DMS153 treated with DMSO at 0.1 percent for 48 hours (cell line): ENCODE data around the gene USP49.
"Not testable (repeated sequence)": the region's sequence is repeated elsewhere in the genome, so short reads cannot be mapped to it uniquely, and the experiment has no call there.

Experiments
- DNase-seq: peaks from one replicate; lab custom pipeline; 2025; ENCODE audit not compliant: unreplicated experiment; lab: John Stamatoyannopoulos, UW

The USP49 gene

GRCh38 chr6:41814629-41815028 lies 80.5 kb downstream of the USP49 start:
- DNase-seq = no peak

- no peak for DNase-seq
These were observed 81.2 kb downstream of the USP49 start for GRCh38 chr6:41813956-41814355.

DNA sequence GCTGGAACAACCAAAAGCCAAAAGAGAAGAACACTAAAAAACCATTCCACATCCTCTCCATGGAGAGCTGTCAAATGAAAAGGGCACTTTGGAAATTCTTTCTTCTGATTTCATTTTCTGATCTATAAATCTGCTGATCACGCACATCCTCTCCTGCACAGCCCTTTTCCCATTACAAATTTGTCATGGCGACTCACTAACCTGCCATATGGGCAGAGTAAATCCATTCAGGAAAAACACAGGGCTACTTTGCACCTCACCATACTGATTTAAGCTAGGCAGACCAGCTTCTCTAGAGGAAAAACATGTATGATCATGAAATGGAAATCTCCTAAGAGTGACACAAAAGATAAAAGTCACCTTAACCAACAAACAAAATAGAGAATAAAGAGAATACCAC lies 81.7 kb downstream of the USP49 start:
- no peak for DNase-seq

DNA sequence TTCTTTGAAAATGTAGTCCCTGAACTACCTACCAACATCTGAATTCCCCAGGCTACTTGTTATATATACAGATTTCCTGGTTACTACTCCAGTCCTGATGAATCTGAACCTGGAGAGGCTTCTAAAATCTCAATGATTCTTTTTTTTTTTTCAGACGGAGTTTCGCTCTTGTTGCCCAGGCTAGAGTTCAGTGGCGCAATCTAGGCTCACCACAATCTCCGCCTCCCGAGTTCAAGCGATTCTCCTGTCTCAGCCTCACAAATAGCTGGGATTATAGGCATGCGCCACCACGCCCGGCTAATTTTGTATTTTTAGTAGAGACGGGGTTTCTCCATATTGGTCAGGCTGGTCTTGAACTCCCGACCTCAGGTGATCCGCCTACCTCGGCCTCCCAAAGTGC lies 83.2 kb downstream of the USP49 start:
- DNase-seq = not testable (repeated sequence)

GRCh38 chr6:41811095-41811494 lies 84.1 kb downstream of the USP49 start:
- DNase-seq = no peak

DNA sequence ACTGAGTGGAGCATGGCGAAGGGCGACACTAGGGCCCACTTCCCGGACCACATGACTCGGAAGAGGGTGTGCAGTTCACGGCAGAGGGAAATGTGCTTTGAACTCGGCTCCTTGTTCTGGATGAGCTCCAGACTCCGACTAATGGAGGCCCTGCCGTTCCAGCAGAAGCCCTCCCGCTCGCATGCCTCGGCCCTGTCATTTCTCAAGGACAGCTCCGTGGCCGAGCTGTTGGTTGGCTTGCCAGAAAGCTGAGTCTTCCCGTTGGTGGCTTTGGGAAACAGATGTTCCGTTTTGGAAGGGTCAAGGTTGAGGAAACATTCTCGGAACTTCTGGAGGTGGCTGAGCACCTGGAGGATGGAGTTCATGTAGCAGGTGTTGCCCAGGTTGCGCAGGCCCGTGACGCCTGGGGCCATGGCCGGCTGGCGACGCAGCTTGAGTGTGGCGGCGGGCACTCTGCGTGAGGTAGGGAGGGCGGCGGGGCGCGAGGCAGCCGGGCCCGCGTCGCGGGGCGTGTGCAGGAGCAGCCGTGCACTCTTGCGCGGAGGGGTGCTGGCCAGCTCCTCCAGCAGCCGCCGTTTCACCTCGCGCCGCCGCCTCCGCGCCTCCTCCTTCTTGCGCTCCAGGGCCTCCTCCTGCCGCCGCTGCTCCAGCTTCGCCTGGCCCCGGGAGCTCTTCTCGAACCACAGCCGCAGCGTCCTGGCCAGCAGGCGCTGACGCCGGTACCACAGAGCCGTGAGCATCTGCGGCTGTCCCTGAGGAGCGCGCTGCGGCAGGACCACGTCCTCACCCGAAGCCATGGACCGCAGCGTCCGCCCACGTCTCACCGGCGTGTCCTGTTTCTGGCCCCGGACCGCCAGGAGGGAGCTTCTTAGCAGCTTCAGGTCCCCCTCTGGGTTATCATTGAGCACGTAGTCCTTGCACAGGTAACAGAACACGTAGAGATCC lies 89.1 kb downstream of the USP49 start:
- DNase-seq = no peak

DNA sequence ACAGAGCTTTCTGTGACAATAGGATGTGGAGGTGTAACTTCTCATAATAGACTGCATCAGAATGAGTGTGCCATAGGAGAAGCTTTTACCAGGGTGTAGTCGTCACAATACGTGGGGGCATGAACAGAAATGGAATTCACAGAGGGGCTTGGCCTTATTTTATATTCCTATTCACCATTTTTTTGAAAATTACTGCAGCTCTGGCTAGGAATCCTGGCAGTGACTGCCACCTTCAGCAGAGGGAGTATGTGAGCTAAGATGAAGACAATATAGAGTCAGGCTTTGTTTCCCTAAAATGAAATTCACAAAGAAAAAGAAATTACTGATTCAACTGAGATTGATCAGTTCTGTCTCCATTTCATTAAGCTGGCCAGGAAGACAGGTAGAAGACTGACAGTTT lies 93.8 kb downstream of the USP49 start:
- DNase-seq = no peak

DNA sequence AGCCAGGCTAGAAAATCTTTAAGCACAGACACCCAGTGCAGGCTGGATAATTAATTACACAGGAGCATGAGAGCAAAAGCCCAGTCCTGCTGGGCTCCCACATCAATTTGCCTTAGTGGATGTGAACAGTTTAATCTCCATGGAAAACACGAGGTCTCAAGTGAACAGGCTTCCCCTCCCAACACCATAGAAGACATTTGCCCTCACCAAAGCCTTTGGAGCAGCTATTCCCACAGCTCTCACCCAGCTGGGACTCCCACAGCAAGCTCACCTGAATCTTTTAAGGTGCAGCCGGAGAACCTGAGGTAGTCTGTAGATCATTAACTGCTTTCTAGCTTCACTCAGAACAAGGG lies 95.6 kb downstream of the USP49 start:
- DNase-seq = no peak

DNA sequence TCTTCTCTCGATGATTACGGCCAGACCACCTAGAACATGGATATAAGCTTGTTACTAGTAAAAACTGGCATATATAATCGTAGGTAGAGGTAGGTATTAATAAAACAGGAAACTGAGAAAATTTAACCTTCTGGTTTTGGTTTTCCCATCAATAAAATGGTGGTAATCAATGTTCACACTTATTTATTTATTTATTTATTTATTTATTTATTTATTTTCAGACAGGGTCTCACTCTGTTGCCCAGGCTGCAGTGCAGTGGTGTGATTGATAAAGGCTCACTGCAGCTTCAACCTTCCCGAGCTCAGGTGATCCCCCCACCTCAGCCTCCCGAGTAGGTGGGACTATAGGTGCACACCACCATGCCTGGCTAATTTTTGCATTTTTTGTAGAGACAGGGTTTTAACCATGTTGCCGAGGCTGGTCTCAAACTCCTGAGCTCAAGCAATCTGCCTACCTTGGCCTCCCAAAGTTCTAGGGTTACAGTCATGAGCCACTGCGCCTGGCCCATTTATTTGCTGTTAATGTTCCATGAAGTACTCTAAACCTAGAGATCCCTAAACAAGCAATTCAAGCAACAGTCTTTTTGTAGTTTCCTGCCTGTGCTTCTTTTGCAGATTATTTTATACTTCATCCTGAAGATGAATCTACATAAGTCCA lies 96.1 kb downstream of the USP49 start:
- DNase-seq = no peak

DNA sequence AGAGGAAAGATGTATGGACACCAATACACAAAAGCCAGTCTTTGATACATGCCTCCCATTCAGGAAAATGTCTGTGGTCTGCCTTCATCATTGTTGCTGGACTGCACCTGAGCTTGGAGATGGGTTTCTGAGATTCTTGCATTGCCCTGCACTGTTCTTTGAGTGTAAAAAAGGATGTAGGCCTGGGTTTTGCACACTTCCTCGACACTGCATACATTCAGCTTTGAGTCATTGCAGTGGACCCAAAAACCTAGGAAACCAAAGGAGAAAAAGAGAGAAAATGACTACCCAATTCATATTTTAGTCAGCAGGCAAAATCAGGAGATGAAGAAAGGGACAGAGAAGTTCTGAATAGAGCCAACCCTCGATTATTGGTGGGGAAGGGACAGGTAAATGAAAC lies 98.7 kb downstream of the USP49 start:
- DNase-seq = no peak

DNA sequence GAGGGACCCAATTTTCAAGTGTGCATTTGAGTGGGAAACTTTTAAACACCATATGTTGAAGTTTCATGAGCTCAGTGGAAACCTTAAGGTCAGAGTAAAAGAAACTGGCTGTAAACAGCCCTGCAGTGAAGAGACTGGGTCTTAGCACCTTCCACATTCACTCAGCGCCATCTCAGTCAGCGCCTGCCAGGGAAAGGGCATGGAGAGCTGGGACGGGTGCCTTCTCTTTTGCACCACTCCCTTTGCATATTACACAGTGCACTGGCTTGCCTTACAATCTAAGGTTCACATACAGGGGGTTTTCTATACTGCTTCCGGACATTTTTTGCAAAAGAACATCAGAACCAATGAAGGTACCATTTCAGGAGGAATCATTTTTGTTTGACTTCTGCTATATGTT lies 103.2 kb downstream of the USP49 start:
- no peak for DNase-seq

- DNase-seq = no peak
These were observed 103.9 kb downstream of the USP49 start for GRCh38 chr6:41791305-41791704.

DNA sequence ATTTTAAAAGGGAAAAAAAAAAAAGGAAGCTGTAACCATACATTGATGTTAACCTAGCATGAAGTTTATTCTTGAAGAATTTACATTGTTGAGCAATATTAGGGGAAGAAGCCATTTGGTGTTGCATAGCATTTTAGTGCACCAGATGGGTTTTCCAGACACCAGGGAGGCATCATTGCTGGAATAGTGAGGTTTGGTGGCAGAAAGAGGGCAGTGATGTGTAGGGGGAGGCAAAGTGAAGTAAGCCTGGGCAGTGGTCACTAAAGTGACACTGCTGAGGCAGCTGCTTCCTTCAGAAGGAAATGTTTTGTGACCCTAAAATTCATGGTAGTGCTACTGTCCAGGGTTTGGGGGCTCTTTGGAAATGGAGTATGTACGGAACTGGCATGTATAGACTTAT lies 105.1 kb downstream of the USP49 start:
- DNase-seq = no peak

DNA sequence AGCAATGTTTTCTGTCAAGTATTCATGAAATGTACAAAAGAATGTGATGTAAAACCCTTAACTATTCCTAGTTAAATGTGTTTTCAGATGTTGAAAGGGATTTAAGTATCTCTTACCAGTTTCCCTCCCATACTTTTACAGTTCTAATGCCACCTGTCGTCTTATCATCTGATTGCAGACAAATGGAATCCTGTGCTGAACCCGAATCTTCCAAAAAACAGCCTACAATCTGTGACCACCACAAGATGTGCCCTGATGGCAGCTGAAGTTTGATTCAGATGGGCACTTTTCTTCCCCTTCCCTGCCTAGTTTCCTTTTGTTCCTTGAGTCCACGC lies 105.8 kb downstream of the USP49 start:
- no peak for DNase-seq

DNA sequence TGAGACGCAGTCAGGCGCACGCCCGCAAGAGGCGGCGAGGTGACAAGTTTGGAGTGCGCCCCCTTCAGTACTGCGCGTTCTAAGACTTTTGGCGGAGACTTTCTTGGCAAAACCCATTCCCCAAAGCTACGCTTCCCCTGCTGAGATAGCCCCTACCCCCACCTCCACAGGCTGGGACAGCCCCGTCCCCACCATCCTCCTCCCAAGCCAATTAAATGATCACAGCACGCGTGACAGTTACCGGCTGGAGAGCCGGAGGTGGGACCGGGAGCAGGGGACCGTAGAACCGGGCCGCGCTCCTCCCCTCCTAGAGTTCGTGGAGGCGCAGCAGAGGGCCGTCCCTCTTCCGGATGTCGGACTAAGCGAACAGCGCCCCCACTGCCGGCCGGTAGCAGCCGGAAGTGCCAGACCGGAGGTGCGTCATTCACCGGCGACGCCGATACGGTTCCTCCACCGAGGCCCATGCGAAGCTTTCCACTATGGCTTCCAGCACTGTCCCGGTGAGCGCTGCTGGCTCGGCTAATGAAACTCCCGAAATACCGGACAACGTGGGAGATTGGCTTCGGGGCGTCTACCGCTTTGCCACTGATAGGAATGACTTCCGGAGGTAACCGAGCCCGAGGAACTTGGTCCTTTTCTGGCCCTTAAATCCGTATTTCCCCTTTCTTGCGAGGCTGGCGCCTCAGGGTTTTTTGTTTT lies 107.8 kb downstream of the USP49 start, which contains the start of gene TOMM6:
Gene TOMM6, plus strand, starts transcription at position 476 of the 699 bp plus-strand sequence. Its CDS starts 4 bp downstream, at position 480.
- DNase-seq = peak; percentile 79

GRCh38 chr6:41786451-41787218 lies 108.5 kb downstream of the USP49 start:
- peak; percentile 68 for DNase-seq

DNA sequence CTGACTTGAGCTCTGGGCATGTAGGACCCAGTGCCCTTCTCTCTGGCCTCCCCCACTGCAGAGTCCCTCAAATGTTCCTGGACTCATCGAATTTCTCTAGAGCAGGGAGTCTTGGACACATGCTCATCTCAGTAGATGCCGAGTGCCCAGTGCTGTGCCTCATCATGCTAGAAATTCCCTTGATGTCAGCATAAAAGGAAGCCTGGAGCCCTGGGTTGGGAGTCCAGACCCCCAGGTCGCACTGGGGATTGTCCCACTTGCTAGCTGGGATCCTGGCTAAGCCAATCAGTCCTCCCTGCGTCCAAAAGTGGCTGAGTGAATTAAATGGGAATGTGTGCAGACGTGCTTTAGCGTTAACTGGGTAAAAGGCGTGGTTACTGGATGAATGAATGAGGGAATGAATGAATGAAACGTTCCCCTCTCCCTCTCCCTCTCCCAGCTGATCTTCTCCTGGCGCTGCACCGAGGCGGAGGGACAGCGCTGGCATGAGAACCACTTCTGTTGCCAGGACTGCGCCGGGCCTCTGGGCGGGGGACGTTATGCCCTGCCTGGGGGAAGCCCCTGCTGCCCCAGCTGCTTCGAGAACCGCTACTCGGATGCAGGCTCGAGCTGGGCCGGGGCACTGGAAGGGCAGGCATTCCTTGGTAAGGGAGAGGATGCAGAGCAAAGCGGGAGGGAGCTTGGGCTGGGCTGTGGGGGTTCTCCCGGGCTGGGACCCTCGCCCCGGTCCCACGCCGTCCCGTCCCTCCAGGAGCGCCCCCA lies 109.3 kb downstream of the USP49 start:
- DNase-seq = no peak

- no peak for DNase-seq
These were observed 109.9 kb downstream of the USP49 start for GRCh38 chr6:41785254-41785653.

DNA sequence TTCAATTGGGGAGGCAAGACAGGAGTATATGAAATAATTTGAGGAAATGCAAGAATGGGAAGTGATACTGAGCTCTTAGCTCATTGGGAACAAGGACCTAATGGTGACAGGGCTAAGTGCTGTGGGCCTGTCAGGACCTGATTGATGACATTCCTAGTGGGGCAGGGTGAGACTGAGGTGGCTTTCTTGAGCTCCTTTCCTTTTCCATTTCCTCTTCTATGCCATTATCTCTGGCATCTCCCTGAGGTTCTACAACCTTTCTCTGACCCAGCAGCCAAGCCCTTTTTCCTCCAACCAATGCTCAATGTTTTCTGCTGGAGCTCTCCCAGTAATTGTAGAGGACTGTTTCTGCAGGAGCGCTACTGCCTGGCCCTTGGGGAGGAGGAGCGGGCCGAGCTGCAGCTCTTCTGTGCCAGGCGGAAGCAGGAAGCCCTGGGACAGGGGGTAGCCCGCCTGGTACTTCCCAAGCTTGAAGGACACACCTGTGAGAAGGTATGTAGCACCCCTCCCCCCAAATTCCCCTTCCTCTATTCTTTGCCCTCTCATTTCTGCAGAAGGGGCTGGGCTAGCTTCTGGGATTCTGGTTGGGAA lies 110.5 kb downstream of the USP49 start:
- DNase-seq = no peak
